SK-N-SH (cell line): Measurements from ENCODE around the gene ZSCAN18. TPM values are rescaled to one million over a fixed set of nuclear protein-coding genes. Genes with fewer than 3 reads are reported as not detected.

ENCODE experiments used
- CTCF ChIA-PET: fragments of 300-600, 350-600 bp; formaldehyde crosslinking; extraction: SDS; loops from one replicate; lab custom pipeline; 2021; lab: Yijun Ruan, JAX
- POLR2A ChIA-PET: fragments of 350-600 bp; sonication (Branson Sonifier 250); formaldehyde crosslinking; extraction: SDS; loops from one replicate; lab custom pipeline; 2020; ENCODE audit warnings: antibody characterized with exemption, inconsistent platforms; lab: Yijun Ruan, JAX
- DNase-seq: peaks from one replicate; pipeline ENCODE4 v3.0.0; 2012
- H2AFZ ChIP-seq: fragments of 200-600 bp; sonication (generic); 2 replicates; pipeline ENCODE4 v1.8.1; 2016; ENCODE audit warnings: antibody characterized with exemption, mild to moderate bottlenecking, low read depth
- H3F3A ChIP-seq: fragments of 200-600 bp; sonication (generic); replicated peaks from 2 replicates; pipeline ENCODE3; 2016; ENCODE audit warnings: antibody characterized with exemption, mild to moderate bottlenecking; ENCODE audit not compliant: insufficient read depth
- H3K27ac ChIP-seq, 2 experiments: fragments of 200-500 bp in 1 of 2; fragments of 200-600 bp in 1 of 2; sonication (Bioruptor generic) in 1 of 2; sonication (generic), shearing (Covaris generic) in 1 of 2; 2 replicates each; pipeline versions ENCODE4 v1.5.1 to v1.6.1; 2014 to 2016; ENCODE audit warnings: low read depth in 2 of 2, inconsistent platforms in 1 of 2, low read length in 1 of 2, mild to moderate bottlenecking in 1 of 2, mixed read lengths in 1 of 2
- H3K27me3 ChIP-seq: fragments of 200-600 bp; sonication (generic), shearing (Covaris generic); 2 replicates; pipeline ENCODE4 v1.6.1; 2016; ENCODE audit warnings: mixed run types; ENCODE audit not compliant: insufficient read depth
- H3K36me3 ChIP-seq, 2 experiments: fragments of 200-500 bp in 1 of 2; fragments of 200-600 bp in 1 of 2; sonication (Bioruptor generic) in 1 of 2; sonication (generic) in 1 of 2; replicated peaks in 1 of 2; 2 replicates each; pipeline versions ENCODE3 to v1.5.1; 2014 to 2016; ENCODE audit warnings: low read length in 1 of 2, mild to moderate bottlenecking in 1 of 2; ENCODE audit not compliant: insufficient read depth in 2 of 2, control insufficient read depth in 1 of 2
- H3K4me1 ChIP-seq, 2 experiments: fragments of 200-500 bp in 1 of 2; fragments of 200-600 bp in 1 of 2; sonication (Bioruptor generic) in 1 of 2; sonication (generic), shearing (Covaris generic) in 1 of 2; 2 replicates each; pipeline versions ENCODE4 v1.5.1 to v1.6.1; 2014 to 2016; ENCODE audit warnings: low read depth in 1 of 2, low read length in 1 of 2, mixed run types in 1 of 2; ENCODE audit not compliant: insufficient read depth in 2 of 2, control insufficient read depth in 1 of 2
- H3K4me2 ChIP-seq: fragments of 200-600 bp; sonication (generic), shearing (Covaris generic); 2 replicates; pipeline ENCODE4 v1.6.1; 2017; ENCODE audit warnings: mixed run types
- H3K4me3 ChIP-seq, 2 experiments: fragments of 200-500 bp in 1 of 2; fragments of 200-600 bp in 1 of 2; sonication (Bioruptor generic) in 1 of 2; sonication (generic), shearing (Covaris generic) in 1 of 2; 2 replicates each; pipeline versions ENCODE4 v1.5.1 to v1.8.1; 2014 to 2016; ENCODE audit warnings: low read depth in 2 of 2, inconsistent platforms in 1 of 2, low read length in 1 of 2, mild to moderate bottlenecking in 1 of 2, mixed read lengths in 1 of 2, moderate library complexity in 1 of 2
- H3K79me2 ChIP-seq: fragments of 200-600 bp; sonication (generic); 2 replicates; pipeline ENCODE4 v1.8.1; 2017; ENCODE audit warnings: mild to moderate bottlenecking; ENCODE audit not compliant: insufficient read depth
- H3K9ac ChIP-seq: fragments of 200-600 bp; sonication (generic); 2 replicates; pipeline ENCODE4 v1.6.1; 2017; ENCODE audit warnings: mixed run types
- H3K9me2 ChIP-seq: fragments of 200-600 bp; sonication (generic); 2 replicates; pipeline ENCODE4 v1.6.1; 2017; ENCODE audit warnings: mixed run types
- H3K9me3 ChIP-seq: fragments of 200-600 bp; sonication (generic); 2 replicates; pipeline ENCODE4 v1.6.1; 2017; ENCODE audit warnings: mixed run types, mild to moderate bottlenecking, moderate library complexity
- H4K20me1 ChIP-seq: fragments of 200-600 bp; sonication (generic); 2 replicates; pipeline ENCODE4 v1.6.1; 2017; ENCODE audit warnings: mild to moderate bottlenecking, mixed run types; ENCODE audit not compliant: insufficient read depth
- CHD2 ChIP-seq: fragments of 150-350 bp; IDR thresholded peaks from 2 replicates; pipeline ENCODE4 v1.6.1; 2018; ENCODE audit warnings: low read length; ENCODE audit not compliant: partially characterized antibody
- EP300 ChIP-seq, 2 experiments: IDR thresholded peaks; 2 replicates each; pipeline versions ENCODE4 v1.4.0 to v1.6.1; 2012; ENCODE audit warnings: borderline replicate concordance in 1 of 2, low read depth in 1 of 2, low read length in 1 of 2
- EZH2phosphoT487 ChIP-seq: fragments of 200-600 bp; sonication (generic); IDR thresholded peaks from 2 replicates; pipeline ENCODE4 v1.6.1; 2017; ENCODE audit warnings: low read depth, mixed run types, mild to moderate bottlenecking, antibody characterized with exemption, moderate library complexity, borderline replicate concordance
- FOXJ3 ChIP-seq: sonication (generic); formaldehyde crosslinking; IDR thresholded peaks from 2 replicates; pipeline ENCODE4 v1.5.1; 2020; ENCODE audit warnings: mild to moderate bottlenecking, missing genetic modification reagents
- FOXM1 ChIP-seq: IDR thresholded peaks from 2 replicates; pipeline ENCODE4 v1.4.0; 2012; ENCODE audit warnings: low read depth, mild to moderate bottlenecking
- GABPA ChIP-seq: IDR thresholded peaks from 2 replicates; pipeline ENCODE4 v1.4.0; 2012; ENCODE audit warnings: low read depth, mild to moderate bottlenecking
- MEF2A ChIP-seq: IDR thresholded peaks from 2 replicates; pipeline ENCODE4 v1.4.0; 2012; ENCODE audit warnings: low read depth, borderline replicate concordance
- MXI1 ChIP-seq: IDR thresholded peaks from 2 replicates; pipeline ENCODE4 v1.6.1; 2012; ENCODE audit warnings: mild to moderate bottlenecking, low read depth, low read length, improper control_type of control experiment
- NRF1 ChIP-seq: IDR thresholded peaks from 2 replicates; pipeline ENCODE4 v1.6.1; 2012; ENCODE audit warnings: low read depth, mild to moderate bottlenecking, low read length
- PBX3 ChIP-seq: IDR thresholded peaks from 2 replicates; pipeline ENCODE4; 2012
- RCOR1 ChIP-seq: fragments of 150-350 bp; IDR thresholded peaks from 2 replicates; pipeline ENCODE4 v1.6.1; 2017; ENCODE audit warnings: antibody characterized with exemption, low read length
- REST ChIP-seq: IDR thresholded peaks from 2 replicates; pipeline ENCODE4 v1.6.1; 2012; ENCODE audit warnings: mild to moderate bottlenecking, low read depth, low read length, moderate library complexity
- RXRA ChIP-seq: IDR thresholded peaks from 2 replicates; pipeline ENCODE4 v1.4.0; 2012; ENCODE audit warnings: low read depth, mild to moderate bottlenecking, borderline replicate concordance
- SIN3A ChIP-seq: IDR thresholded peaks from 2 replicates; pipeline ENCODE4 v1.6.1; 2012; ENCODE audit warnings: low read depth, mild to moderate bottlenecking, low read length, moderate library complexity, borderline replicate concordance
- TAF1 ChIP-seq: IDR thresholded peaks from 2 replicates; pipeline ENCODE4 v1.6.1; 2012; ENCODE audit warnings: low read depth, mild to moderate bottlenecking, low read length, moderate library complexity, borderline replicate concordance
- YY1 ChIP-seq: IDR thresholded peaks from 2 replicates; pipeline ENCODE4 v1.4.0; 2012; ENCODE audit warnings: low read depth, mild to moderate bottlenecking
- WGBS: methylation state at CpG from one replicate; pipeline ENCODE4 v1.1.6; 2017; ENCODE audit warnings: low lambda C conversion rate; 5-methylcytosine and 5-hydroxymethylcytosine counted together
- polyA plus RNA-seq, 3 experiments: library from polyadenylated mRNA; depleted of rRNA; stranded (reverse); fragments of >200 nt; gene quantifications; 2 replicates each; pipeline ENCODE4 v1.2.3, GENCODE V29; 2012
- TF ChIP-seq, protein P1 (sequence below): IDR thresholded peaks from 2 replicates; pipeline ENCODE4 v1.4.0; 2012; ENCODE audit warnings: low read depth
- TF ChIP-seq, protein P2 (sequence below): fragments of 150-350 bp; IDR thresholded peaks from 2 replicates; pipeline ENCODE4 v1.6.1; 2016; ENCODE audit warnings: mild to moderate bottlenecking, low read depth, low read length

The ZSCAN18 gene
- polyA plus RNA-seq, 1 of the 3 experiments (the other 2 are of a cell fraction), result 26.7 TPM

GRCh38 chr19:58095328-58095727, 2.7 kb downstream of the ZSCAN18 start:
- CTCF ChIA-PET, result no interaction called here
- H3K4me1 ChIP-seq, result peaks cover 0 to 11% of the 10 kb centered on the region in 2 experiments; a peak in 1 of 4 replicates
- H3K79me2 ChIP-seq, result no peaks in the 10 kb centered on the region
- no peak for TF ChIP-seq SIN3A
- no peak for TF ChIP-seq REST
- no peak for TF ChIP-seq TAF1
- TF ChIP-seq EZH2phosphoT487, result no peak
- TF ChIP-seq FOXJ3 (CRISPR knock-in tag), result no peak
- no peak for TF ChIP-seq YY1
- TF ChIP-seq, protein P1, sequence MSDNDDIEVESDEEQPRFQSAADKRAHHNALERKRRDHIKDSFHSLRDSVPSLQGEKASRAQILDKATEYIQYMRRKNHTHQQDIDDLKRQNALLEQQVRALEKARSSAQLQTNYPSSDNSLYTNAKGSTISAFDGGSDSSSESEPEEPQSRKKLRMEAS, result no peak
- TF ChIP-seq RXRA, result no peak
- no peak for TF ChIP-seq RCOR1
- TF ChIP-seq, all 33 proteins: peak for 0
- Histone ChIP-seq H3K4me3 (no peak overlapping the region; a peak in 1 of 4 replicates), H3F3A (no peaks in the 10 kb centered on the region), H3K27me3 (no peaks in the 10 kb centered on the region), H4K20me1 (no peaks in the 10 kb centered on the region), H3K9ac (no peak overlapping the region), H3K27ac (no peak overlapping the region), H2AFZ (no peak overlapping the region), H3K9me3 (no peaks in the 10 kb centered on the region), H3K4me2 (no peak overlapping the region), H3K36me3 (no peaks in the 10 kb centered on the region), H3K9me2 (no peaks in the 10 kb centered on the region)
- 57% methylated on average over 7 of the region's 10 CpGs for WGBS
- DNase-seq, result no peak
- POLR2A ChIA-PET, result no interaction called here

DNA sequence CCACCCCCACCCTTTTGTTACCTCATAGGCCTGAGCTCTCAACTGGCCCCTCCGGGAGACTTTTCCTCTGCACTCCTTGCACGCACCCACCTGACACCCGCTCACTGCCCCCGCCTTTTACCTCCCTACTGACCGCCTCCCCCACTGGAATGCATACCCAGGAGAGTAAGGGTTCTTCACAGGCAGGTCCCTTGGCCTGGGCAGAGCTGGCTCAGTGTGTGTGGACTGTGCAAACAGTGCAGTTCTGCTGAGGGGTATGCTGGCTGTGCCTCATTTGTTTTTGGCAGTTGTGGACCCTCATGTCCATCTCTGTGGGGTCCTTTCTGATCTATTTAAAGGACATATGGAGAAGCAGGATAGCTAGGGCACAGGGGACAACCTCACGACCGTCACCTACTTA, 5.0 kb downstream of the ZSCAN18 start:
- H3K79me2 ChIP-seq, result no peaks in the 10 kb centered on the region
- ChIA-PET CTCF (no interaction called here), POLR2A (no interaction called here)
- H3K27me3 ChIP-seq, result no peaks in the 10 kb centered on the region
- H4K20me1 ChIP-seq, result no peaks in the 10 kb centered on the region
- no peak overlapping the region for H2AFZ ChIP-seq
- no peaks in the 10 kb centered on the region for H3K36me3 ChIP-seq
- no peaks in the 10 kb centered on the region for H3K9me3 ChIP-seq
- 65% methylated on average over 7 of the region's 7 CpGs for WGBS
- H3F3A ChIP-seq, result no peaks in the 10 kb centered on the region
- DNase-seq, result no peak
- H3K4me2 ChIP-seq, result no peak overlapping the region
- no peak overlapping the region for H3K27ac ChIP-seq
- H3K9me2 ChIP-seq, result no peaks in the 10 kb centered on the region
- H3K4me3 ChIP-seq, result no peak overlapping the region
- peaks cover 0 to 6% of the 10 kb centered on the region in 2 experiments; a peak in 1 of 4 replicates for H3K4me1 ChIP-seq
- no peak overlapping the region for H3K9ac ChIP-seq
- TF ChIP-seq YY1, result no peak
- no peak for TF ChIP-seq PBX3
- TF ChIP-seq, protein P1, result no peak
- no peak for TF ChIP-seq GABPA
- no peak for TF ChIP-seq FOXJ3 (CRISPR knock-in tag)
- TF ChIP-seq, protein P2, sequence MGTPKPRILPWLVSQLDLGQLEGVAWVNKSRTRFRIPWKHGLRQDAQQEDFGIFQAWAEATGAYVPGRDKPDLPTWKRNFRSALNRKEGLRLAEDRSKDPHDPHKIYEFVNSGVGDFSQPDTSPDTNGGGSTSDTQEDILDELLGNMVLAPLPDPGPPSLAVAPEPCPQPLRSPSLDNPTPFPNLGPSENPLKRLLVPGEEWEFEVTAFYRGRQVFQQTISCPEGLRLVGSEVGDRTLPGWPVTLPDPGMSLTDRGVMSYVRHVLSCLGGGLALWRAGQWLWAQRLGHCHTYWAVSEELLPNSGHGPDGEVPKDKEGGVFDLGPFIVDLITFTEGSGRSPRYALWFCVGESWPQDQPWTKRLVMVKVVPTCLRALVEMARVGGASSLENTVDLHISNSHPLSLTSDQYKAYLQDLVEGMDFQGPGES, result no peak
- no peak for TF ChIP-seq CHD2
- no peak for TF ChIP-seq TAF1
- no peak for TF ChIP-seq FOXM1
- TF ChIP-seq MEF2A, result no peak
- TF ChIP-seq NRF1, result no peak
- TF ChIP-seq EP300 (IDR thresholded peaks at IDR 0.05; ENCODE audit: borderline replicate concordance in 1 of 2, low read depth in 1 of 2, low read length in 1 of 2), result no peak
- TF ChIP-seq RXRA, result no peak
- no peak for TF ChIP-seq MXI1
